GM21825 (cell line): ENCODE results near the gene LRP4.
A peak's percentile ranks its signal among the peaks of the same experiment; 100 is the strongest.
"Not testable (repeated sequence)": the region's sequence is repeated elsewhere in the genome, so short reads cannot be mapped to it uniquely, and the experiment has no call there.

Experiments
- ATAC-seq: cut with Tn5 transposase; IDR thresholded peaks from one replicate; pipeline ENCODE4 v1.9.1; 2021; ENCODE audit warnings: mild to moderate bottlenecking, moderate library complexity; ENCODE audit not compliant: unreplicated experiment

Gene LRP4, protein sequence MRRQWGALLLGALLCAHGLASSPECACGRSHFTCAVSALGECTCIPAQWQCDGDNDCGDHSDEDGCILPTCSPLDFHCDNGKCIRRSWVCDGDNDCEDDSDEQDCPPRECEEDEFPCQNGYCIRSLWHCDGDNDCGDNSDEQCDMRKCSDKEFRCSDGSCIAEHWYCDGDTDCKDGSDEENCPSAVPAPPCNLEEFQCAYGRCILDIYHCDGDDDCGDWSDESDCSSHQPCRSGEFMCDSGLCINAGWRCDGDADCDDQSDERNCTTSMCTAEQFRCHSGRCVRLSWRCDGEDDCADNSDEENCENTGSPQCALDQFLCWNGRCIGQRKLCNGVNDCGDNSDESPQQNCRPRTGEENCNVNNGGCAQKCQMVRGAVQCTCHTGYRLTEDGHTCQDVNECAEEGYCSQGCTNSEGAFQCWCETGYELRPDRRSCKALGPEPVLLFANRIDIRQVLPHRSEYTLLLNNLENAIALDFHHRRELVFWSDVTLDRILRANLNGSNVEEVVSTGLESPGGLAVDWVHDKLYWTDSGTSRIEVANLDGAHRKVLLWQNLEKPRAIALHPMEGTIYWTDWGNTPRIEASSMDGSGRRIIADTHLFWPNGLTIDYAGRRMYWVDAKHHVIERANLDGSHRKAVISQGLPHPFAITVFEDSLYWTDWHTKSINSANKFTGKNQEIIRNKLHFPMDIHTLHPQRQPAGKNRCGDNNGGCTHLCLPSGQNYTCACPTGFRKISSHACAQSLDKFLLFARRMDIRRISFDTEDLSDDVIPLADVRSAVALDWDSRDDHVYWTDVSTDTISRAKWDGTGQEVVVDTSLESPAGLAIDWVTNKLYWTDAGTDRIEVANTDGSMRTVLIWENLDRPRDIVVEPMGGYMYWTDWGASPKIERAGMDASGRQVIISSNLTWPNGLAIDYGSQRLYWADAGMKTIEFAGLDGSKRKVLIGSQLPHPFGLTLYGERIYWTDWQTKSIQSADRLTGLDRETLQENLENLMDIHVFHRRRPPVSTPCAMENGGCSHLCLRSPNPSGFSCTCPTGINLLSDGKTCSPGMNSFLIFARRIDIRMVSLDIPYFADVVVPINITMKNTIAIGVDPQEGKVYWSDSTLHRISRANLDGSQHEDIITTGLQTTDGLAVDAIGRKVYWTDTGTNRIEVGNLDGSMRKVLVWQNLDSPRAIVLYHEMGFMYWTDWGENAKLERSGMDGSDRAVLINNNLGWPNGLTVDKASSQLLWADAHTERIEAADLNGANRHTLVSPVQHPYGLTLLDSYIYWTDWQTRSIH (N-terminal part only)

DNA sequence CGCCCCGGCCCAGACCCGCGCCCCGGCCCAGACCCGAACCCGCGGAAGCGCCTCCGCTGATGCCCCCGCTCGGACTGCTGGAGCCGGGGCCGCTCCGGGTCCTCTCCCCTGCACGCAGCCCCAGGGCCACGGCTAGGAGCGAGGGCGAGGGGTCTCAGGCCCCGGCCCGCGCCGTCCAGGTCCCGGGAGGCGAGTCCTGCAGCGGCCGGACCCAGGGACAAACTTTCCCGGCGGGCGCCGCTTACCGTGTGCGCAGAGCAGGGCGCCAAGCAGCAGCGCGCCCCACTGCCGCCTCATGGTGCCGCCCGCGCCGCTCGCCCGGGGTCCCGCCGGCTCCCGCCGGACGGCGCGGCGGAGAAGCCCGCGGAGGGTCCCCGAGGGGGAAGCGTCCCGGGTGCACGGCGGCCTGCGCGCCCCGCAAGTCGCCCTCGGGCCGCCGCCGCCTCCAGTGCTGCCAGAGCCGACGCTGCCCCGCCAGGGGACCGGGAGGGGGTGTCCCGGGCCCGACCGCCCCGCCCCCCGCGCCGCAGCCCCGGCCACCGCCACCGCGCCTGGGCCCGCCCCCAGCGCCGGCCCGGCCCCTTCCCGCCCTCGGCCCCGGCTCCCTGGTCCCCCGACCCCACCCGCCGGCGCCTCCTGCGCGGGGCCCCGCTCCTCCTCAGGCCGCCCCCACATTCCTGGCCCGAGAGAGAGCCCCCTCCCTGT is at the start of gene LRP4:
Gene LRP4, minus strand, starts transcription at position 468 of the 705 bp plus-strand sequence. Its CDS starts 171 bp downstream, at position 297.
- ATAC-seq = peak; percentile 59

DNA sequence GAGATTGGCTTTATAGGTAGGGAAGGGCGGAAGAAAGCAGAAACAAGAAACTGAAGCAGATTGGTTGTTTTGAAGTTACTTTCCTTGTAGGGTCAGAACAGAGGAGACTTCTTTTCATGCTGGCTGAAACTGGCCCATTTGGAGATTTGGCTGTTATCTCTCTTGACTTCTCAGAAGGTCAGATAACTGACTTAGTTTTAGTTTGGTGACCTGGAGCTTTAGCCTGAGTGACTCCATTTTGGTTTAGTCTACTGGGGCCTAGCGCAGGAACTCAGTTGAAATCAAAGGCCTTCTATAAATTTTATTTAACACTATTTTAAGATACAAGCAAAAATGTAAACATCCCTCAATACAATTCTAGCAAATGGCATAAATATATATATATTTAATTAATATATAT is 49.6 kb upstream of the LRP4 start:
- ATAC-seq = no peak

DNA sequence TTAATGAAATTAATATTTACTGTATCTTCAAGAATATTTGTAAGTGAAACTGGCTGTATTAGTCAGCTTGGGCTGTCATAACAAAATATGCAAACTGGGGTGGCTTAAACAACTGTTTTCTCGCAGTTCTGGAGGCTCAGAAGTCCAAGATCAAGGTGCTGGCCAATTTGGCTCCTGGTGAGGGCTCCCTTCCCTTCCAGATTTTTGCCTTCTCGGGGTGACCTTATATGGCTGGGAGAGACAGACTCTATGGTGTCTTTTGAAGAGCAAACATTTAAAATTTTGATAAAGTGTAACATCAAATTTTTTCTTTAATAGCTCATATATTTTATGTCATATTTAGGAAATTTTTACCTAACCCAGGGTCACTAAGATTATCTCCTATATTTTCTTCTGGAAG is 48.4 kb upstream of the LRP4 start:
- ATAC-seq = no peak

DNA sequence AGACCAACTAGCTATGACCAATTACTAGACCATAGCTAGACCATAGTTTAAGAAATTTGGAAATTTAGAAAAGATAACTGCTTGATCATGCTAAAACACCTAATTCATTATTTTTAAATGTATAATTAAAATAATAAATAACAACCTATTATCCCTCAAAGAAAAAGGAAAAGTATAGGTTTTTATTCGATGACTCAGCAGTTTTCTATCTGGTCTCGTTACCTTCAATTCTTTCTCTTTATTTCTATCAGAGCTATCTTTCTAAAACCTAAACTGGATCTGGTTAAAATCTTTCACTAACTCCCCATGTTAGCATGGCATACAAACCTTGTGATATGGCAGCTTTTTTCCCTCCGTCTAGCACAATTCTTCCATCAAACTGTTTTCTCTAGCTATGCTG is 45.5 kb upstream of the LRP4 start:
- ATAC-seq = no peak

DNA sequence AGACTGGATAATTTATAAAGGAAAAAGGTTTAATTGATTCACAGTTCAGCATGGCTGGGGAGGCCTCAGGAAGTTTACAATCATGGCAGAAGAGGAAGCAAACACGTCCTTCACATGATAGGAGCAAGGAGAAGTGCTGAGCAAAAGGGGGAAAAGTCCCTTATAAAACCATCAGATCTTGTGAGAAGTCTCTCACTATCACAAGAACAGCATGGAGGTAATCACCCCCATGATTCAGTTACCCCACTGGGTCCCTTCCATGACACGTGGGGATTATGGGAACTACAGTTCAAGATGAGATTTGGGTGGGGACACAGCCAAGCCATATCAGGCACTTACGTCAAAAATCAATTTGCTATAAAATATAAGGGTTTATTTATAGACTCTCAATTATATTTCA is 43.5 kb upstream of the LRP4 start:
- not testable (repeated sequence) for ATAC-seq

DNA sequence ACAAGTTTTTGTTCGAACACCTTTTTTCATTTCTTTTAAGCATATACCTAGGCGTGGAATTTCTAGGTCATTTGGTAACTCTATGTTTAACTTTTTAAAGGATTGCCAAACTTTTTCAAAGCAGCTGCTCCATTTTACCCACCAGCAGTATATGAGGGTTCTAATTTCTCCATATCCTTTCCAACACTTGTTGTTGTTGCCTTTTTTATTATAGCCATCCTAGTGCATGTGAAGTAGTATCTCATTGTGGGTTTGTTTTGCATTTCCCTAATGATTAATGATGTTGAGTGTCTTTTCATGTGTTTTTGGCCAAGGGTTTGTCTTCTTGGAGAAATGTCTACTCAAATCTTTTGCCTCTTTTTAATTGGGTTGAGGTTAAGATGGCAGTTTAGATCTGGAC is 42.7 kb upstream of the LRP4 start:
- ATAC-seq = no peak

DNA sequence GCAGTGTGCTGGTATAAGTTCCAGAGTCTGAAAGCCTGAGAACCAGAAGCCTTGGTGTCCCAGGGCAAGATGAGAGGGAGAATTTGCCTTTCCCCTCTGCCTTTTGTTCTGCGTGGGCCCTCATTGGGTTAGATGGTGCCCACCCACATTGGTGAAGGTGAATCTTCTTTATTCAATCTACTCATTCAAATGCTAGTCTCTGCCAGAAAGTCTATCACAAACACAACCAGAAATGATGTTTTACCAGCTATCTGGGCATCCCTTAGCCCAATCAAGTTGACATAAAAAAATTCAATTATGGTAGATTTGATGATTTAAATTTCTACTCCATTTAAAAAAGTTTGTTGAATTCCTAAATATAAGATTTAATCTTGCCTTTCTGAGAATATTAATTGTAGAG is 40.4 kb upstream of the LRP4 start:
- ATAC-seq = no peak

DNA sequence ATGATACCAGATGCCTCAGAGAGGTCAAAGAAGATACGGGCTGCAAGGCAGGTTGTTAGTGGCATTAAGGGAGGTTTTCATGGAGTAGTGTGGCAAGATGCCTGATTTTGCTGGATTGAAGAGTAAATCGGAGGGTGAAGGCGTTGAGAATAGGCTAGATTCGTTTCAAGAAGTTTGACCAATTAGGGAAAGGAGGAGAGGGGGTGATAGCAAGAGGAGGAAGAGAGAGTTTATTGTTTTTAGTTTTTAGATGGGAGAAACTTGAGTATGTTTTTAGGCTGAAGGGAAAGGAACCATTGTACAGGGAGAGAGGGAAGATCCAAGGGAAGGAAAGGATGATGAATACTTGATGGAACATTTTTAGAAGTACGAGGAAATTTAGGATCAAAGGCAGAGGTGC is 34.7 kb upstream of the LRP4 start:
- ATAC-seq = no peak

DNA sequence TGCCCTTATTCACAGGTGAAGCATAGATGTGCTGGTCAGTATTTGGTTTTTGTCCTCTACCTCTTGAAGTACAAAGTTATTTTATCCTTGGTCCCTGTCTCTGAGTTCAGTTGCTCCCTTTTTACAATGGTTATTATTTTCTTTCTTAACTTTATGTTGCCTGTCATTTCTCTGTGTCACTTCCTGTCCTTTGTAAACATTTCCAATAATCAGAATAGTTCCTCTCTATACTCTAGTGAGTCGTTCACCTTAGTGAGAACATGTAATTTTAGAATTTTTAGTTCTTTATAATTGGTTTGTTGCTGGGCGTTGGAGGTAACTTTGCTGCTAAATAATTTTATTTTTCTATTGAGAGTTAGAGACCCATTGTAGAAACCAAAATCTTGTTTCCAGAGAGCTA is 34.2 kb upstream of the LRP4 start:
- ATAC-seq = no peak

DNA sequence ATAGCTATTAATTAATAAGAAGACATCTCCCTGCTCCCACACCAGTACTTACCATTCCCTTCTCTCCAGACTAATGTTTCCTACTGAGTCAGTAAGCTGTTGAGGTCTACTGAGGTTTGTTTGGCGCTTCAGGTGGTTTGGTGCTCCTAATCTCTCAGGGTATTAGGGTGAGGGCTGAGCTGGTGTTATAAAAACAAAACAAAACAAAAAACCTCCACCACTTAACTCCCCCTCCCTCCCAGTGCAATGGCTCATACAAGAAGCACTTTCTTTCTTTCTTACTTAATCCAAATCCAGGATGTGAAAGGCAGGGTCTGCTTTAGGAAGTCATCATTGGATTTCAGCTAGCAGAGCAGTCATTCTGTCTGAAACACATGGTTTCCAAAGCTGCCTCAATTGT is 33.5 kb upstream of the LRP4 start:
- ATAC-seq = no peak

DNA sequence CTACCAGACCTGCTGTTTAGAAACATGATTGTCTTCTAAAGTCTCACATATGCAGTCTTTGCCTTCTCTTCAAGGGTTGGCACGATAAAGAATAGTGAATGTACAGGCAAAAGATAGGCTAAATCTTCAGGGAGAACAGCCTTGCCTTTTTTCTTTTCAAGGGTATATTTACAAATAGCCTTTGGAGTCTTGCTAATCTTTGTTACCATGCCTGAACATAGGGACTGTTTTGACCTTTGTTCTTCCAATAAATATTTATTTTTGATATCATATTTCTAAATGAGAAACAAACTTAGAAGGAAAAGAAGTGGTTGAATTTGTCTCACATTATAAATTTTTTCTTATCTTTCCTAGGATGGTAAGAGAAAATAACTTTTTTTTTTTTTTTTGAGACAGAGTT is 30.9 kb upstream of the LRP4 start:
- ATAC-seq = no peak

DNA sequence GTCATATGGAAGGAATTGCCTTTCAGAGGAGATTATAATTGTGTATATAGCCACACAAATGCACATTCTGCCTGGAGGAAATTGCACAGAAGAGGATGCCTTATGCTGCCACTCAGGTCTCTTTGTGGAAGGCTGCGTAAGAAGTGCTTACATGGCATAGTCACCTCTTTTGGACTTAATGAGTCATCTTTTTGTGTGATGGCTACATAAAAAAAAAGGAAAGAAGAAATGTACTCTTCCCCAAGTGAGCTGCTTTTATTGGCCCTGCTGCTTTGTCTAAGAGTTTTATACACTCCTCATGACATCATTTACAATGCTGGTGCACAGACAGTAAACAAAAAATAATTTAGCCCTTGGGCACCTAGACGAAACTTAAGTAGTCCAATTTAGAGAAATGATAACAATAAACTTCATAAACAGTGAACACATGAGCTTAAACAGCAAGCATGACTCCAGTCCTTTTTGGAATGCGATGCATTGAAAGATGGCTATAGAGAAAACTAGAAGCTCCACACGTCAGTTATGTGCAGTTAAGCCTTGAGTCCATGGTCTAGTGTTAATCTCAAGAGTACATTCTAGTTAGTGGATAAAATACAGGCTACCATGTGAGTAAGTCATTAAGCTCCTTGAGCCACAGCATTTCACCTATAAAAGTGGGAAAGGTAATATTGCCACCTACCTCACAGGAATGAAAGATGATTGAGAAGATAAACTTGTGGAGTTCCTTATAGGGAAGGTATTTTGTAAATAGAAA is 30.2 kb upstream of the LRP4 start:
- no peak for ATAC-seq

DNA sequence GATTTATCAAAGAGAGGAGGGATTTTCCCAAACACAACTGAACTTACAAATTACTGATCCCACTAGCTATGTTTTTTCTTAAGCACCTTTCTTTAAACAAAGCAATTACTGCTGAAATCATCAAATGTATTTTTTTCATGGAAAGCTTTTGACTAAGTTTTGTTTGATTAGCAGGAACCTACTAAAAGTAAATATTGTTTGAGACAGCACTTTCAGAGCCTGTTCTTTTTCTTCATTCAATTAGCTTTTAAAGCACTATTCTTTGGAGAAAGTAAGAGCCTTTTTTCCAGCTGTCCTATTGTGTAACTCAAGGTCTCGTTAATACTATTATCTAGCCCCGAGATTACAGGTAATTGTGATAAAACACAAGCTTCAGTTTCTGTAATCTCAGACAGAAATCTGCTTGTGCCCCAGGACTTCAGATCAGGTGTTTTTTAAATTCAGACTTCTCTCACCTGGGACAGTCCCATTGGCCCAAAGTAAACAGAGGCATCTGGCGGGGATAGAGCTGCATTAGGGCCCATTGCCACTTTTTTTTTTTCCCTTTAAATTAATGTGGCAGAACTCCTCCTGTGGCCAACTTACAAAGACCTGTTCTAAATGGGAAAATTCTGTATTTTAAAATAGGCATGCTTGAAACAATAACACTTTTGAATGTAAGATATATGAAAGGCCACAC is 29.2 kb upstream of the LRP4 start:
- no peak for ATAC-seq

DNA sequence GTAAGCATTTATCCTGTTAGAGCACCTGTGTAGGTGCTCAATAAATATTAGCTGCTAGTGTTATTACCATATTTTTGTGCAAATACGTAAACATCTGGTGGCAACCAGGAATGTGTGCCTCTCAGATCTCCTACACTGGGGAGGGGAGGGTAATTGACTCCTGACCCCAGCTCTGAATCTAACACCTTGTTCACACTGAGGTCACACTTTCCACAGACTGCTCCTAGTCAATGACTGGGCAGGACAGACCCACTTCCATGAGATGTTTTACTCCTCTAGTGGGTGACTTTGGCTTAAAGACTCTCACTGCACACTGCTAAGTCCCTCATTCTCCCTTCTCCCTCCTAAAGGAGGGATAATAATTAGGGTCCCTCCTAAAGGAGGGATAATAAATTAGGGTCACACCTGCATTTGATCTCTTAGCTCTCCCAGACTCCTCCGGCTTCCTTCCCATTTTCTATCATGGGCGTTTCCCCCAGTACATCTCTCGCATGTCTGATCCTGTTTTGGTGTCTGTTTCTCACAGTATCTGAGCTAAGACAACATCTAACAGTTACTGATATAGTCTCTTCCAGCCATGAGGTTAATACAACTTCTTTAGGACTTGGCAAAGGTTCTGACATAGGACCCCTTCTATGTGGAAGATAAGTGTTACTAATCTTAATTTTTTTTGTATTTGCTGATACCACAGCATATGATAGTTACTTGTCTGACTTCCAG is 26.2 kb upstream of the LRP4 start:
- ATAC-seq = no peak

DNA sequence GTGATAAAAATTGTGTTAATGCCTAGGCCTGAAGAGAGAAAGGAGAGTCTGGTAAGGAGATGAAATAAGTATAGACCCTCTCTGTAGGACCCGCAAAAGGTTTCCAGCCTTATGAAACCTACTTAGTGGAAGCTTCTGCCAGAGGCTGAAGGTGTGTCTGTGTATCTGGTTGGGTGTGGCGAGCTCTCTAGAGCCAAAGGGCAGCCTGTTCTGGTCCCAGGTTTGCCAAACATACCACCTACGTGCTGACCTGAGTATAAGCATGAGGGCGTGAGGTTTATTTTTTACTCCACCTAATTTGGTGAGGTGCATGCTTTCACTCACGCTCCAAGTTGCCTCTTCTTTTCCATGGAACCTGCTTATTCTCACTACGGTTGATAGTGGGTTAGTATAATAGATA is 23.8 kb upstream of the LRP4 start:
- ATAC-seq = no peak

DNA sequence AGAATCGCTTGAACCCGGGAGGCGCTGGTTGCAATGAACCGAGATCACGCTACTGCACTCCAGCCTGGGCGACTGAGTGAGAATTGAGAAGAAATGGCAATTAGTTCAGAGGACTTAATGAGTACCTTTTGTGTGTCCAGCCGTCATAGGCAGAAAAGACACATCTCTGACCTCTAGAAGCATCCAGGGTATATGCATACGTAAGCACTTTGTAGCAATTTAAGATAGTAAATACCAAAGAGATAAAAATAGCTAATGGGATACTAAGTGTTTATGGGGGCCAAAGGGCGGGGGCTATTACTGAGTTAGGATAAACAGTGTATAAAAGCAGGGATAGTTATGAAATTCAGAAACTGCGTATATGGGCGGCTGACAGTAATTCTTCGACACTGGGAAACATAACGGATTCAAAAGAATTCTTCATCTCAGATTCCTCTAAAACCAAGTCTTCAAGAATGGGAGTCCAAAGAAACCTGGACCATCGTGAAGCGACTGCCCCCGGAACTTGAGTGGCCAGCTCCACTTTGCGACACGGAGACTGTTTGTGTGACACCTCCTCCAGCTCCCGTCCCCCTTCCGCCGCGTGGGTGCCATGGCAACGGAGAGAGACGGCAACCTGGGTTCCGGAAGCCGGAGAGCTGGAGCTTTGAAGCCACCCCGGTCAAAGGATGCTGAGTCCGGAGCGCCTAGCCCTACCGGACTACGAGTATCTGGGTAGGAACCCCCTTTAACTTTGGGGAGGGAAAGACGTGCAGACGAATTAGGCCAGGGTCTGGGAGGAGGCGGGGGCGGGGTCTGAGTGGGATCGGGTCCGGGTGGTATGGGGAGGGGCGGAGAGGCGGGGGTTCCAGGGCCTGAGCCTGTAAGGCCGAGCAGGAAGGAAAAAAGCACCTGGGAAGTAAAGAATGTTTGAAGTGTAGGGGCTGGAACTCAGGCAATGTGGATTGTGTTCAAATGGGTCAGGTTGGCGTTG is 18.1 kb upstream of the LRP4 start, which contains the start of gene CSTPP1:
Gene CSTPP1, plus strand, starts transcription at position 624 of the 973 bp plus-strand sequence. Its CDS starts 45 bp downstream, at position 669.
- ATAC-seq = peak; percentile 94

DNA sequence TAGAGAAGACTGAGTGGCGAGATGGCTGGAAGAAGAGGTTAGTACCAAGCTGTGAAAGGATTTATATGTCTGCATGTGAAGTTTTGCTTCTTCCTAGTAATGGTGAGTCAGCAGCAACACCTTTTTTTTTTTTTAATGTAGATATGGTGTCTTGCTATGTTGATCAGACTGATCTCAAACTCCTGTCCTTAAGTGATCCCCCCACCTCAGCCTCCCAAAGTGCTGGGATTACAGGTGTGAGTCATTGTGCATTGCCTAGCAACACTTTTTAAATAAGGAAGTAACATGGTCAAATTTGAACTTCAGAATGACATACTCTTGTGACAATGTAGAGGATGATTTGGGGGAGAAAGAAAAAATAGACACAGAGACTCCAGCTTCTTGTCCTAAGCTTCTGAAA is 11.7 kb upstream of the LRP4 start:
- ATAC-seq = no peak
